Transverse colon (tissue), 4 donors: ENCODE measurements around the gene RB1.

Experiments
- EP300 ChIP-seq: sonication (generic); formaldehyde crosslinking; IDR thresholded peaks from one replicate; pipeline ENCODE4 v1.6.1; 2017; ENCODE audit warnings: antibody characterized with exemption, low read depth
- POLR2A ChIP-seq: fragments of 450-650 bp; IDR thresholded peaks from one replicate; pipeline ENCODE4 v1.6.1; 2016; ENCODE audit warnings: antibody characterized with exemption, mild to moderate bottlenecking, moderate library complexity
- POLR2AphosphoS5 ChIP-seq, 3 donors: sonication (generic); formaldehyde crosslinking; IDR thresholded peaks; one replicate each; pipeline ENCODE4 v1.6.1; 2016; ENCODE audit warnings: antibody characterized with exemption in 3 of 3
- TF ChIP-seq, protein P1 (sequence below), 5 experiments: fragments of 200-600 bp in 3 of 5; fragments of 450-650 bp in 2 of 5; sonication (generic) in 3 of 5; IDR thresholded peaks; 1 replicate in 2 of 5; 2 replicates in 3 of 5; pipeline ENCODE4 v1.5.1; 2016 to 2017; ENCODE audit warnings: antibody characterized with exemption in 5 of 5, inconsistent platforms in 3 of 5, mild to moderate bottlenecking in 2 of 5, moderate library complexity in 1 of 5

DNA sequence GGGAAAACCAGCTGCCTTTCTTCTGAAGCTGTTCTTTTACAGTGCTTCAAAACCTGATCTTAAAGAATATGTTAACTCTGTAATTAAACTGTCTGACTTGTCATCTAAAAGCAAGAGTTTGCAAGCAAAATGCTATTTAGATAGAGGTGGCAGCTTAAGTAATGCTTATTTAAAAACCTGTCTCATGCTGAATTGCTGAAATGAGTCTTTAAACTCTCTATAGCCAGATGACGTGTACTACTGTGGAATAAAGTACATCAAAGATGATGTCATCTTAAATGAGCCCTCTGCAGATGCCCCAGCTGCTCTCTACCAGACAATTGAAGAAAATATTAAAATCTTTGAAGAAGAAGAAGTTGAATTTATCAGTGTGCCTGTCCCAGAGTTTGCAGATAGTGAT, 47.6 kb upstream of the RB1 start:
- TF ChIP-seq, protein P1, sequence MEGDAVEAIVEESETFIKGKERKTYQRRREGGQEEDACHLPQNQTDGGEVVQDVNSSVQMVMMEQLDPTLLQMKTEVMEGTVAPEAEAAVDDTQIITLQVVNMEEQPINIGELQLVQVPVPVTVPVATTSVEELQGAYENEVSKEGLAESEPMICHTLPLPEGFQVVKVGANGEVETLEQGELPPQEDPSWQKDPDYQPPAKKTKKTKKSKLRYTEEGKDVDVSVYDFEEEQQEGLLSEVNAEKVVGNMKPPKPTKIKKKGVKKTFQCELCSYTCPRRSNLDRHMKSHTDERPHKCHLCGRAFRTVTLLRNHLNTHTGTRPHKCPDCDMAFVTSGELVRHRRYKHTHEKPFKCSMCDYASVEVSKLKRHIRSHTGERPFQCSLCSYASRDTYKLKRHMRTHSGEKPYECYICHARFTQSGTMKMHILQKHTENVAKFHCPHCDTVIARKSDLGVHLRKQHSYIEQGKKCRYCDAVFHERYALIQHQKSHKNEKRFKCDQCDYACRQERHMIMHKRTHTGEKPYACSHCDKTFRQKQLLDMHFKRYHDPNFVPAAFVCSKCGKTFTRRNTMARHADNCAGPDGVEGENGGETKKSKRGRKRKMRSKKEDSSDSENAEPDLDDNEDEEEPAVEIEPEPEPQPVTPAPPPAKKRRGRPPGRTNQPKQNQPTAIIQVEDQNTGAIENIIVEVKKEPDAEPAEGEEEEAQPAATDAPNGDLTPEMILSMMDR (IDR thresholded peaks at IDR 0.05), result no peak
- TF ChIP-seq POLR2A (no peak), POLR2AphosphoS5 (IDR thresholded peaks at IDR 0.05) (no peak), EP300 (no peak)
